H1 (cell line): ENCODE measurements around the gene GRP. TPM values are rescaled to one million over a fixed set of nuclear protein-coding genes. Genes with fewer than 3 reads are reported as not detected.

ENCODE experiments used
- CTCF ChIA-PET: fragments of 300-600 bp; sonication (Branson Sonifier 250); formaldehyde crosslinking; loops from one replicate; lab custom pipeline; 2021; ENCODE audit not compliant: partially characterized antibody; lab: Charles Lee
- POLR2A ChIA-PET: fragments of 300-600 bp; sonication (Branson Sonifier 250); formaldehyde crosslinking; loops from one replicate; lab custom pipeline; 2021; ENCODE audit warnings: inconsistent platforms; ENCODE audit not compliant: partially characterized antibody; lab: Charles Lee
- DNase-seq, 2 experiments: peaks; one replicate each; pipeline versions ENCODE4 v3.0.0 to v3.0.0-alpha.2; 2010 to 2022; ENCODE audit warnings: low spot score in 2 of 2, low read depth in 1 of 2, mixed read lengths in 1 of 2
- FAIRE-seq: peaks from 2 replicates; lab custom pipeline; 2011; peaks lifted over from hg19 to GRCh38; lab: Jason Lieb, UNC
- H2AFZ ChIP-seq: 2 replicates; pipeline ENCODE4 v1.8.1; 2012; ENCODE audit warnings: low read length, inconsistent platforms
- H2AK5ac ChIP-seq: 2 replicates; pipeline ENCODE4 v1.6.1; 2013; ENCODE audit warnings: low read depth, low read length
- H2BK120ac ChIP-seq: replicated peaks from 2 replicates; pipeline ENCODE3; 2013; ENCODE audit warnings: low read depth, low read length, inconsistent platforms
- H2BK12ac ChIP-seq: 2 replicates; pipeline ENCODE4 v1.6.1; 2013; ENCODE audit warnings: low read depth, low read length
- H2BK15ac ChIP-seq: 2 replicates; pipeline ENCODE4 v1.6.1; 2013; ENCODE audit warnings: low read length
- H2BK20ac ChIP-seq: 2 replicates; pipeline ENCODE4 v1.6.1; 2013; ENCODE audit warnings: low read length
- H2BK5ac ChIP-seq: 2 replicates; pipeline ENCODE4 v1.6.1; 2013; ENCODE audit warnings: low read depth, low read length
- H3K14ac ChIP-seq: 2 replicates; pipeline ENCODE4 v1.6.1; 2013; ENCODE audit warnings: inconsistent platforms; ENCODE audit not compliant: insufficient read length
- H3K18ac ChIP-seq: 2 replicates; pipeline ENCODE4 v1.6.1; 2013; ENCODE audit warnings: low read length; ENCODE audit errors: extremely low read depth
- H3K23ac ChIP-seq: 2 replicates; pipeline ENCODE4 v1.6.1; 2013; ENCODE audit warnings: inconsistent platforms; ENCODE audit not compliant: insufficient read length
- H3K23me2 ChIP-seq: 2 replicates; pipeline ENCODE4 v1.6.1; 2013; ENCODE audit warnings: low read depth, low read length
- H3K27ac ChIP-seq: 2 replicates; pipeline ENCODE4 v1.6.1; 2011; ENCODE audit warnings: low read depth, low read length, inconsistent platforms
- H3K27me3 ChIP-seq, 4 experiments: replicated peaks in 1 of 4; 1 replicate in 1 of 4; 2 replicates in 3 of 4; pipeline versions ENCODE4 v1.6.1 to v1.8.1; 2011 to 2013; ENCODE audit warnings: low read length in 3 of 4, mild to moderate bottlenecking in 3 of 4, inconsistent platforms in 2 of 4, mixed read lengths in 2 of 4, moderate library complexity in 1 of 4; ENCODE audit not compliant: control insufficient read depth in 3 of 4, insufficient read depth in 3 of 4; ENCODE audit errors: extremely low read depth in 1 of 4
- H3K36me3 ChIP-seq, 4 experiments: 2 replicates each; pipeline versions ENCODE4 v1.6.1 to v1.8.1; 2011 to 2013; ENCODE audit warnings: mild to moderate bottlenecking in 4 of 4, low read length in 3 of 4, moderate library complexity in 2 of 4, control low read depth in 1 of 4, inconsistent platforms in 1 of 4; ENCODE audit not compliant: insufficient read depth in 4 of 4, control insufficient read depth in 2 of 4
- H3K4ac ChIP-seq: replicated peaks from 2 replicates; pipeline ENCODE3; 2013; ENCODE audit warnings: low read length, low read depth, mixed read lengths, inconsistent platforms; ENCODE audit not compliant: insufficient read length
- H3K4me1 ChIP-seq, 4 experiments: replicated peaks in 1 of 4; 1 replicate in 1 of 4; 2 replicates in 3 of 4; pipeline versions ENCODE4 v1.6.1 to v1.8.1; 2011 to 2013; ENCODE audit warnings: low read length in 3 of 4, inconsistent platforms in 2 of 4, mixed read lengths in 1 of 4; ENCODE audit not compliant: insufficient read depth in 4 of 4, control insufficient read depth in 3 of 4
- H3K4me2 ChIP-seq, 2 experiments: 2 replicates each; pipeline versions ENCODE4 v1.6.1 to v1.8.1; 2011 to 2013; ENCODE audit warnings: low read depth in 2 of 2, low read length in 2 of 2, control low read depth in 1 of 2, inconsistent platforms in 1 of 2, mild to moderate bottlenecking in 1 of 2; ENCODE audit not compliant: insufficient read depth in 1 of 2
- H3K4me3 ChIP-seq, 4 experiments: fragments of 200-600, 300-600 bp in 1 of 4; sonication (generic), shearing (Covaris generic), sonication (Bioruptor Twin) in 1 of 4; 2 replicates each; pipeline versions ENCODE4 v1.5.1 to v1.8.1; 2011 to 2016; ENCODE audit warnings: low read length in 4 of 4, low read depth in 3 of 4, control low read depth in 2 of 4, inconsistent platforms in 2 of 4, mild to moderate bottlenecking in 2 of 4, mixed read lengths in 1 of 4, moderate library complexity in 1 of 4; ENCODE audit not compliant: insufficient read depth in 2 of 4; ENCODE audit errors: extremely low read depth in 1 of 4
- H3K56ac ChIP-seq: replicated peaks from 2 replicates; pipeline ENCODE3; 2013; ENCODE audit warnings: low read depth, mild to moderate bottlenecking, mixed read lengths, low read length, inconsistent platforms; ENCODE audit not compliant: insufficient read length
- H3K79me1 ChIP-seq: 2 replicates; pipeline ENCODE4 v1.6.1; 2013; ENCODE audit warnings: low read depth, low read length, control low read depth
- H3K79me2 ChIP-seq, 2 experiments: 2 replicates each; pipeline versions ENCODE4 v1.6.1 to v1.8.1; 2012 to 2013; ENCODE audit warnings: low read length in 2 of 2, mild to moderate bottlenecking in 2 of 2, inconsistent platforms in 1 of 2; ENCODE audit not compliant: insufficient read depth in 2 of 2, control insufficient read depth in 1 of 2
- H3K9ac ChIP-seq, 4 experiments: replicated peaks in 1 of 4; 1 replicate in 1 of 4; 2 replicates in 3 of 4; pipeline versions ENCODE4 v1.6.1 to v1.8.1; 2011 to 2013; ENCODE audit warnings: low read depth in 3 of 4, low read length in 3 of 4, control low read depth in 2 of 4, mild to moderate bottlenecking in 2 of 4, moderate library complexity in 2 of 4, inconsistent platforms in 1 of 4; ENCODE audit errors: extremely low read depth in 1 of 4
- H3K9me3 ChIP-seq, 2 experiments: 2 replicates each; pipeline versions ENCODE4 v1.6.1 to v1.8.1; 2012 to 2013; ENCODE audit warnings: mild to moderate bottlenecking in 2 of 2, moderate library complexity in 2 of 2, control low read depth in 1 of 2, inconsistent platforms in 1 of 2, low read depth in 1 of 2, low read length in 1 of 2, mixed read lengths in 1 of 2; ENCODE audit not compliant: insufficient read depth in 2 of 2
- H4K20me1 ChIP-seq, 2 experiments: replicated peaks in 1 of 2; 2 replicates each; pipeline versions ENCODE3 to v1.8.1; 2011 to 2013; ENCODE audit warnings: inconsistent platforms in 2 of 2, low read length in 2 of 2, mild to moderate bottlenecking in 1 of 2; ENCODE audit not compliant: insufficient read depth in 2 of 2, control insufficient read depth in 1 of 2
- H4K5ac ChIP-seq: 2 replicates; pipeline ENCODE4 v1.6.1; 2013; ENCODE audit warnings: low read length, low read depth, mixed read lengths, inconsistent platforms; ENCODE audit not compliant: insufficient read length
- H4K8ac ChIP-seq: 2 replicates; pipeline ENCODE4 v1.8.0; 2013; ENCODE audit warnings: mild to moderate bottlenecking, moderate library complexity, low read length, inconsistent platforms; ENCODE audit not compliant: insufficient read depth; ENCODE audit errors: extremely low read depth
- H4K91ac ChIP-seq: replicated peaks from 2 replicates; pipeline ENCODE3; 2013; ENCODE audit warnings: low read length, mixed read lengths, inconsistent platforms; ENCODE audit not compliant: insufficient read length
- ATF3 ChIP-seq: IDR thresholded peaks from 2 replicates; pipeline ENCODE4 v1.6.1; 2011; ENCODE audit warnings: low read depth, mild to moderate bottlenecking, low read length; ENCODE audit not compliant: insufficient read depth
- BRCA1 ChIP-seq: IDR thresholded peaks from 2 replicates; pipeline ENCODE4 v1.6.1; 2012; ENCODE audit warnings: low read depth, low read length, improper control_type of control experiment
- CBX5 ChIP-seq: fragments of 300-800, 300-1000 bp; sonication (generic); IDR thresholded peaks from 2 replicates; pipeline ENCODE4 v1.7.1; 2016; ENCODE audit warnings: antibody characterized with exemption, low read length, low read depth
- CBX8 ChIP-seq: fragments of 300-800, 300-1000 bp; sonication (generic); IDR thresholded peaks from 2 replicates; pipeline ENCODE4 v1.7.1; 2016; ENCODE audit warnings: low read depth, low read length, borderline replicate concordance
- CEBPB ChIP-seq: IDR thresholded peaks from 2 replicates; pipeline ENCODE4 v1.6.1; 2012; ENCODE audit warnings: low read depth, low read length
- E2F6 ChIP-seq: IDR thresholded peaks from 2 replicates; pipeline ENCODE4 v1.6.1; 2012; ENCODE audit warnings: inconsistent platforms
- FOSL1 ChIP-seq: IDR thresholded peaks from 2 replicates; pipeline ENCODE4 v1.6.1; 2011; ENCODE audit warnings: mild to moderate bottlenecking, low read depth, low read length, moderate library complexity; ENCODE audit not compliant: insufficient read depth
- JUND ChIP-seq: IDR thresholded peaks from 2 replicates; pipeline ENCODE4 v1.6.1; 2011; ENCODE audit warnings: mild to moderate bottlenecking, improper control_type of control experiment, low read length
- KDM1A ChIP-seq: fragments of 200-600, 300-600 bp; sonication (generic); IDR thresholded peaks from 2 replicates; pipeline ENCODE4 v1.7.1; 2016; ENCODE audit warnings: mild to moderate bottlenecking, low read length, borderline replicate concordance
- MAFK ChIP-seq: IDR thresholded peaks from 2 replicates; pipeline ENCODE4 v1.6.1; 2012; ENCODE audit warnings: low read depth, mild to moderate bottlenecking, improper control_type of control experiment, low read length
- SP4 ChIP-seq: IDR thresholded peaks from 2 replicates; pipeline ENCODE4 v1.6.1; 2012; ENCODE audit warnings: low read length, inconsistent platforms
- SUZ12 ChIP-seq: fragments of 200-600 bp; sonication (generic); IDR thresholded peaks from 2 replicates; pipeline ENCODE4 v1.6.1; 2012; ENCODE audit warnings: mild to moderate bottlenecking, inconsistent platforms, low read length, moderate library complexity, mixed read lengths
- WGBS, 2 experiments: shearing (Covaris generic) in 1 of 2; methylation state at CpG; one replicate each; pipeline versions ENCODE4 v1.1.6 to v1.1.7; 2013 to 2015; ENCODE audit warnings: low lambda C conversion rate in 2 of 2, mixed read lengths in 2 of 2, inconsistent platforms in 1 of 2, low coverage in 1 of 2, missing lambda C conversion rate in 1 of 2; ENCODE audit not compliant: insufficient replicate concordance in 2 of 2, insufficient coverage in 1 of 2, insufficient read length in 1 of 2; ENCODE audit errors: extremely low coverage in 1 of 2, missing lambda C conversion rate in 1 of 2; 5-methylcytosine and 5-hydroxymethylcytosine counted together
- polyA plus RNA-seq, 7 experiments: library from polyadenylated mRNA; depleted of rRNA in 3 of 7; stranded (reverse) in 5 of 7; unstranded in 2 of 7; fragments of >200 nt in 5 of 7; fragments of 200-250 nt in 2 of 7; gene quantifications; 1 replicate in 5 of 7; 2 replicates in 1 of 7; 4 replicates in 1 of 7; pipeline versions ENCODE4 v1.2.1 to v1.2.3, GENCODE V29; 2011 to 2013; ENCODE audit warnings: missing spikeins in 2 of 7, mixed read lengths in 2 of 7
- total RNA-seq: library from RNA; stranded (reverse); fragmentation: NEBNext Ultra II Directional; extraction: Animal tissue kit (Norgen Biotek cat#: 25700); gene quantifications from 2 replicates; pipeline ENCODE4 v1.2.1, GENCODE V29; 2021

The GRP gene
- total and polyA plus RNA-seq, 2 of the 8 experiments (the other 6 are each of a cell fraction or from before 2014, with no cell fraction given), result not detected

- no peaks in the 10 kb centered on the region for H3K79me2 ChIP-seq
- H3K18ac ChIP-seq, result no peak overlapping the region
- H3K23me2 ChIP-seq, result no peaks in the 10 kb centered on the region
- H3K79me1 ChIP-seq, result no peaks in the 10 kb centered on the region
- H2AK5ac ChIP-seq, result no peak overlapping the region
- no peak overlapping the region for H2BK120ac ChIP-seq
- no peak overlapping the region for H3K9ac ChIP-seq
- H4K20me1 ChIP-seq, result no peaks in the 10 kb centered on the region
- no peaks in the 10 kb centered on the region for H3K4me1 ChIP-seq
- no peak overlapping the region for H2BK15ac ChIP-seq
- H3K4me2 ChIP-seq, result no peak overlapping the region
- no peaks in the 10 kb centered on the region for H3K9me3 ChIP-seq
- H3K36me3 ChIP-seq, result no peaks in the 10 kb centered on the region
- POLR2A ChIA-PET, result interaction anchor here (1.2 kb wide), 1 partner anchor 8 kb away, joined by 4 read pairs; no protein-coding TSS in a partner anchor
- no peak overlapping the region for H4K5ac ChIP-seq
- WGBS, 2 experiments, result 89% methylated on average over 6 of the region's 6 CpGs; no CpG with 5 or more reads in 1 of the 2 experiments
- CTCF ChIA-PET, result interaction anchor here (0.8 to 3.1 kb wide), 8 partner anchors 9 to 218 kb away, joined by 3 to 19 read pairs (median 3); partner anchors contain the start of genes GRP and RAX
- FAIRE-seq (no peak), DNase-seq (no peak)
- H2BK5ac ChIP-seq, result no peak overlapping the region
- no peak overlapping the region for H3K4ac ChIP-seq
- no peak overlapping the region for H3K27ac ChIP-seq
- H2BK12ac ChIP-seq, result no peak overlapping the region
- H4K91ac ChIP-seq, result no peak overlapping the region
- H2BK20ac ChIP-seq, result no peak overlapping the region
- no peak overlapping the region for H4K8ac ChIP-seq
- no peak overlapping the region for H3K14ac ChIP-seq
- no peak overlapping the region for H3K4me3 ChIP-seq
- no peak overlapping the region for H3K23ac ChIP-seq
- H2AFZ ChIP-seq, result no peak overlapping the region
- H3K56ac ChIP-seq, result no peak overlapping the region
- peaks cover 0 to 3% (median under 1%) of the 10 kb centered on the region in 4 experiments; a peak in 4 of 7 replicates for H3K27me3 ChIP-seq
- TF ChIP-seq CBX5, result no peak
- no peak for TF ChIP-seq MAFK
- TF ChIP-seq CBX8, result no peak
- TF ChIP-seq FOSL1, result no peak
- no peak for TF ChIP-seq E2F6
- TF ChIP-seq ATF3, result no peak
- no peak for TF ChIP-seq KDM1A
- no peak for TF ChIP-seq SUZ12
- no peak for TF ChIP-seq JUND
- no peak for TF ChIP-seq CEBPB
- TF ChIP-seq BRCA1, result no peak
- TF ChIP-seq SP4, result no peak
Observed at GRCh38 chr18:59229701-59230443, 9.9 kb downstream of the GRP start.
